Endothelial cell (in vitro differentiated cells): Measurements from ENCODE around the gene STARD13. TPM values are rescaled to one million over a fixed set of nuclear protein-coding genes. Genes with fewer than 3 reads are reported as not detected.

Experiments
- DNase-seq: peaks from one replicate; pipeline ENCODE4 v3.0.0; 2021; ENCODE audit warnings: low spot score
- H3K27ac Mint-ChIP-seq: one replicate; pipeline ENCODE4 v1.8.0; 2021; ENCODE audit warnings: mixed read lengths, inconsistent platforms; ENCODE audit not compliant: unreplicated experiment
- H3K27me3 Mint-ChIP-seq: one replicate; pipeline ENCODE4 v1.8.0; 2021; ENCODE audit warnings: mild to moderate bottlenecking, moderate library complexity, mixed read lengths, inconsistent platforms; ENCODE audit not compliant: unreplicated experiment
- H3K36me3 Mint-ChIP-seq: one replicate; pipeline ENCODE4 v1.8.0; 2021; ENCODE audit warnings: mild to moderate bottlenecking, low read depth, mixed read lengths, inconsistent platforms; ENCODE audit not compliant: unreplicated experiment
- H3K4me1 Mint-ChIP-seq: one replicate; pipeline ENCODE4 v1.8.0; 2021; ENCODE audit warnings: mild to moderate bottlenecking, mixed read lengths, inconsistent platforms; ENCODE audit not compliant: unreplicated experiment
- H3K4me3 Mint-ChIP-seq: one replicate; pipeline ENCODE4 v1.8.0; 2021; ENCODE audit warnings: mild to moderate bottlenecking, mixed read lengths, inconsistent platforms; ENCODE audit not compliant: unreplicated experiment
- H3K9me3 Mint-ChIP-seq: one replicate; pipeline ENCODE4 v1.8.0; 2021; ENCODE audit warnings: mixed read lengths, inconsistent platforms; ENCODE audit not compliant: unreplicated experiment
- CTCF ChIP-seq: fragments of 200-600 bp; sonication (generic); IDR thresholded peaks from one replicate; pipeline ENCODE4 v1.5.0; 2021; ENCODE audit warnings: antibody characterized with exemption; ENCODE audit not compliant: unreplicated experiment
- total RNA-seq: library from RNA; stranded (reverse); fragmentation: NEBNext Ultra II Directional; extraction: Animal tissue kit (Norgen Biotek cat#: 25700); gene quantifications from one replicate; pipeline ENCODE4 v1.2.1, GENCODE V29; 2021; ENCODE audit not compliant: unreplicated experiment

Gene STARD13
- total RNA-seq, 1 donor from 2014 or later: 63.8 TPM

DNA sequence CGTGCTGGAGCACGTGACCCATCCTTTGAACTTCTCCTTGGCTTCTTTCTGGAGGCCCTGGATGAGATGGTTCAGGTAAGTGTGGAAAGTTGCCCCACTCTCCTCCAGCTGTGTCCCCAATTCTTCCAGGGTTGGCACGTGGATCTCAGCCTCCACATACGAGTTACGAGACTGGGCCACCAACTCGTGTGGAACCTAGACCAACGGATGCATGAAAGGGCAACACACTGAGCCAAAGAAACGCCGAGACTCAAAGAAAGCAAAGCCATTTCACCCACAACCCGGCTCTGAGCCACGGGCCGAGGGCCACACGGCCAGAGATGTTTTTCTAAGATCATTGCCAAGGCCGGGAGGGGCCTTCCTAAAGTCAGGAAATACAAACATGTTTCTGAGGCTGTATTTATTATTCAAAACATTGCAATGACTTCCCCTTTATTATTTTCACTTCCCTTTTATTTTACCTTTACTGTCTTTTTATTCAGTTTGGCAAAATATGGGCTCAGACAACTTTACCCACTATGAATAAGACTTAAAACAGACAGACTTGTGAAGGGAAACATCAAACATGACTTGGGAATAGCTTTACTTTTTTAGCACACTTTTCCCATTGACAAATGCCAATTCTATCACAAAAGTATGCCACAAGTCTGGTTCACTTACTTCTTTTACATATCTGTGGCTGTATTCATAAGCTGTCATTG, 174.7 kb downstream of the STARD13 start:
- H3K9me3 Mint-ChIP-seq: no peaks in the 10 kb centered on the region
- H3K27ac Mint-ChIP-seq: peak overlapping the region; percentile 13
- TF ChIP-seq CTCF: no peak
- H3K4me1 Mint-ChIP-seq: peaks cover 2% of the 10 kb centered on the region
- DNase-seq: no peak
- H3K27me3 Mint-ChIP-seq: peaks cover 3% of the 10 kb centered on the region
- H3K4me3 Mint-ChIP-seq: no peak overlapping the region
- peaks cover 65% of the 10 kb centered on the region for H3K36me3 Mint-ChIP-seq

DNA sequence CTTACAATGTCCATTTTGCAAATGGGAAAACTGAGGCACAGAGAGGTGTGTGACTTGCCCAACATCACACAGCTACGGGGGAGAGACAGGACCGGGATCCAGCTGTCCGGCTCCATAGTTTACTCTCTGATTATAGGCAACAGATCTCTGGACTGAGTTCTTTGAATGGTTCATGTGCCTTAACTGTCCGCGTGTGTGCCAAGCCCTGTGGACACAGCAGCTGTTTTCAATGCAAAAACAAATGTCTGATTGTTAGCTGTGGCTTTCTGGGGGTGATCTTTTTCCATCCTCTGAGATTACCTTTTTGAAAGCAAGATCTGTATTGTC, 175.2 kb downstream of the STARD13 start:
- DNase-seq: no peak
- Mint-ChIP-seq H3K27ac (peak overlapping the region; percentile 13), H3K27me3 (peaks cover 6% of the 10 kb centered on the region), H3K36me3 (peaks cover 65% of the 10 kb centered on the region), H3K4me3 (no peak overlapping the region), H3K9me3 (no peaks in the 10 kb centered on the region), H3K4me1 (peaks cover 2% of the 10 kb centered on the region)
- TF ChIP-seq CTCF: no peak

GRCh38 chr13:33109801-33110200, 175.8 kb downstream of the STARD13 start:
- TF ChIP-seq CTCF: peak; percentile 45
- Mint-ChIP-seq H3K36me3 (peaks cover 65% of the 10 kb centered on the region), H3K9me3 (no peaks in the 10 kb centered on the region), H3K4me3 (no peak overlapping the region), H3K4me1 (peaks cover 2% of the 10 kb centered on the region), H3K27ac (no peak overlapping the region), H3K27me3 (peaks cover 7% of the 10 kb centered on the region)
- peak; percentile 54 for DNase-seq

DNA sequence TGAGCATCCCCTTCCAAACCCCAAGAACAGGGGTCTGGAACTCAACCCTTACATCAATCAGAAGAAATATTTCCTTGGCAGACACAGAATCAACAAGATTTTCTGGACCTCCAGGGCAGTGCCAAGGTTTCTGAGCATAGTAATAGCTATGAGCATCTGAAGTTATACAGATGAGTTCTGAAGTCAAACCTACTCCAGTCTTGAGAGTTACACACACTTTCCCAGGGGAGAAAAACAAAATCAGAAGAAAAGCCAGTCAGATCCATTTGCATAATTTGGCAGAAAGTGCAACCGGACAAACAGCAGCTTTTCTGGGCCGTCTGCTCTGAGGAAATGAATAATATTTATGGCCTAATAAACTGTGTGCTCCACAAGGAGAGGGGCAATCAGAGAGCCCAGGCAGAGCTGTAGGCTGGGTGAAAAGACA, 176.3 kb downstream of the STARD13 start:
- Mint-ChIP-seq H3K4me1 (peaks cover 2% of the 10 kb centered on the region), H3K27me3 (peaks cover 7% of the 10 kb centered on the region), H3K27ac (no peak overlapping the region), H3K36me3 (peaks cover 68% of the 10 kb centered on the region), H3K4me3 (no peak overlapping the region), H3K9me3 (no peaks in the 10 kb centered on the region)
- DNase-seq: no peak
- no peak for TF ChIP-seq CTCF

DNA sequence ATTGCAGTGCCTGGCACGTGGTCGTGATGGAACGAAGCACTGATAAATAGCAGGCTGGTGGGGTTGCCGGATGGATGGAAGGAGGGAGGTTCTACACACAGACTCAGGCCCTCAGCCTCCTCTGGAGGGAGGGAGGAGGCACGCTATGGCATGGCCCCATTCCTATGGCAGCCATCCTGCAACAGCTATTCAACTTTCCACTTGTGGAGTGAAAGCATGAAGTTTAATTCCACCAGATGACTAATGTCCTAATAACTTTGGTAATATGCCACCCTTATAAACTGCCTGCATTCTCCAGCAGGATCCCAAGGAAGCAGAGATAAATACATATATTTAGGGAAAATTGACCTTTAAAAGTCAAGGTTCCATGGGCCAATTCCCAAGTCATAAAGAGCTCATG, 176.9 kb downstream of the STARD13 start:
- Mint-ChIP-seq H3K27me3 (peaks cover 7% of the 10 kb centered on the region), H3K4me1 (peaks cover 2% of the 10 kb centered on the region), H3K4me3 (no peak overlapping the region), H3K9me3 (no peaks in the 10 kb centered on the region), H3K36me3 (peaks cover 68% of the 10 kb centered on the region), H3K27ac (no peak overlapping the region)
- TF ChIP-seq CTCF: no peak
- no peak for DNase-seq
